GM21717 (cell line): Measurements from ENCODE around the gene HYPK.
"Not testable (repeated sequence)": the region's sequence is repeated elsewhere in the genome, so short reads cannot be mapped to it uniquely, and the experiment has no call there.

Source experiments
- ATAC-seq: cut with Tn5 transposase; IDR thresholded peaks from one replicate; pipeline ENCODE4 v1.9.1; 2021; ENCODE audit warnings: mild to moderate bottlenecking, moderate library complexity; ENCODE audit not compliant: unreplicated experiment

Gene HYPK

DNA sequence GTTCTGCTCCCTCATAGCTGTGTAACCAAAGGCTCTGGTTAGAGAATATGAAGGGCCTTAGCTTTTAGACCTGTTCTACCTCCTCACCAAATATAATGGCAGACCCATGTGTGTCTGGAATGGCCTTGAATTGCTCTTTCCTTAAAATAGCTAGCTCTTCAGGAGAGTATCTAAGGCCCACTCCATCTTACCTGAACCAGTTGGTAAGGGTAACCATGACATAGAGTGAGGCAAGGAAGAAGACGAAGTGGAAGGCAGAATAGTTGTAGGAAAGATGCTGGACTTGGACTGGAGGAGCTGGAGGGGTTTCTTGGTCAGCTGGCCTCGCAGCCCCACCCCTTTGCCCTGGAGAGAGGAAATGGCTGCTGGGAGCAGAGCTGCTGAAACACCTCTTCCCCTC lies 5.2 kb upstream of the HYPK start:
- no peak for ATAC-seq

DNA sequence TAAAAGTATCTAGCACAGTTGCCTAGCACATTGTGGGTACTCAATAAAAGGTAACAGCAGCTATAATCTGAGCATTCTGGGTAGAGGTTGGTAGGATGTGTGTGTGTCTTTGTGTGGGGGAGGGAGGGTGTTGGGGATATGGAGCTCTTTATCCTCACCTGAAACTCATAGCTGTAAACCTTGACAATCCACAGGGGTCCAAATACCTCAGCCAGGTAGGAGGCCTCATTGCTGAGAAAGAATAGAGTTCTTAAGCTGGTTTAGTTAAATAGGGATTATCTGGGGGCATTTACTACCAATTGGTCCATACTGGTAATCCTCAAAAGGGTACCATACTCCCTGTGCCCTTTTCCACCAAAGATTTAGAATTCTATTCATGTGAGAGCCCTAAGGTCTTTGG lies 4.4 kb upstream of the HYPK start:
- ATAC-seq, result no peak

DNA sequence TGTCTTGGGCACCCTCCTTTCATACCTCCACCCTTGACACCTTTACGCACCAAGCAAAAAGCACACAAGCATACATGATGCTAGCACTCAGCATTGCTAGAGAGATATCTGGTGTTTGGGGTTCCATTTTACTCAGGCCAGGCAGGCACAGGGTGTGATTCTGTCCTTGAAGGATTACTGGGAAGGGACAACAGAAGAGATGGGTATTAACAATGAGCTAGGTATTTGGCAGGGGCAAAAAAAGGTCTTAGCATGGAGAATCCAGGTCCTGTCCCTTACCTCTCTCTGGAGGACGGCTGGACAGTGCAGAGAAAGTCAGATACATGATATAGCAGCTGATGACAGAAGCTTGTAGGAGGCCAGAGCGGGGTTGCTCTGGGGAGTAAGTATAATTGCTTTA lies 3.8 kb upstream of the HYPK start:
- ATAC-seq, result no peak

DNA sequence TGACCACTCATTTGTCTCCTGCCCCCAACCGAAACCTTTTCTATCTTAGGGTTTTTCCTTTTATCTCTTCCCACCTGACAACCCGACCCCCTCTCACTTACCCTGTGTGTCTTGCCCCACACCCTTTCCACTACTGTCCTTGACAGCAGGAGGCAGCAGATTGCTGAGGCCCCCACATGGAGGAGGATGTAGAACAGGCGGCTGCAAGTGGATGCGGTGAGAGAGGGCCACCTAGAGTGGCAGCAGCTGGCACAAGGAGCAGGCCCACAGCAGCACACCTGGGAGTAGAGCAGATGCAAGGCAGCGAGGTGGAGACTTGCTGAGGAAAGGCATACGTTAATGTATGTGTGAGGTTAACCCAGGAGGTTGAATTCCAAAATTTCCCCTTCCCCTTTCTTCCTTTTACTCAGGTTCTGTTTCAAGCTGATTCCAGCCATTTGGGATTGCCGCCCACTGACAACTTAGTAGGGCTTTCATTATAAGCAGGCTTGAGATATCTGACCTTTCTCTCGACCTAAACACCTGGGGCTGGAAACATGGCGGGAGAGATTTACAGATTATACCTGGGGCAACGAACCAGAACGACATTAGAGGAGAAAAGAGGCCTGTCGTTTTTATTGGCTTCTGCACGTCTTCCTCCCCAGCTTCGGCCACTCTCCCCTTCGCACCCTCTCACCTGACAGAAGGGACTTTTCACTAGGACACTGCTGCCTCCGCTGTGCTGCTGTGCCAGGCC lies 1.0 kb upstream of the HYPK start:
- ATAC-seq, result no peak

DNA sequence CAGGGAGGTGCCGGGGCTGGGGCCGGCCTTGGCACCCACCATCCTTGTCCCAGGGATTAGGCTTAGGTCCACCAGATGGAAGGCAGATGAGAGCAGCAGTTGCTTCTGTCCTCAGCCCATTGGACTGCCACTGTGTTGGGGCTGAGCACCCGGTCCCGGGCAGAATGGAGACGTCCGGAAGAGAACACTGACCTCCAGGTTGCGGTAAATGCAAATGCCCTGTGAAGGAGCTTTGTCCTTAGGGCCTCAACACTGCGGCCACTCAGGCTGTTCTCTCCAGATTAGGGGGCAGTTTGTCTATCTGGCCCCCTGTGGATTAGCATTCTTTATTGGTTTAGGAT lies 484 bp upstream of the HYPK start, which contains the start of gene SERINC4:
Gene SERINC4, minus strand, starts transcription at position 276 of the 341 bp plus-strand sequence. Its CDS starts 234 bp downstream, at position 42.
- ATAC-seq, result no peak

DNA sequence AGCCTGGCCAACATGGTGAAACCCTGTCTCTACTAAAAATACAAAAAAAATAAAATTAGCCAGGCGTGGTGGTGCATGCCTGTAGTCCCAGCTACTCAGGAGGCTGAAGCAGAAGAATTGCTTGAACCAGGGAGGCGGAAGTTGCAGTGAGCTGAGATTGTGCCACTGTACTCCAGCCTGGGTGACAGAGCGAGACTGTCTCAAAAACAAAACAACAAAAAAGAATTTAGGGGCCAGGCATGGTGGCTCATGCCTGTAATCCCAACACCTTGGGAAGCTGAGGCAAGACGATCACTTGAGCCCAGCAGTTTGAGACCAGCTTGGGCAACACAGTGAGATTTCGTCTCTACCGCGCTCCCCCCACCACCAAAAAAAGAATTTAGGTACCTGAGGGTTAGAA lies 2.3 kb downstream of the HYPK start:
- ATAC-seq, result not testable (repeated sequence)

DNA sequence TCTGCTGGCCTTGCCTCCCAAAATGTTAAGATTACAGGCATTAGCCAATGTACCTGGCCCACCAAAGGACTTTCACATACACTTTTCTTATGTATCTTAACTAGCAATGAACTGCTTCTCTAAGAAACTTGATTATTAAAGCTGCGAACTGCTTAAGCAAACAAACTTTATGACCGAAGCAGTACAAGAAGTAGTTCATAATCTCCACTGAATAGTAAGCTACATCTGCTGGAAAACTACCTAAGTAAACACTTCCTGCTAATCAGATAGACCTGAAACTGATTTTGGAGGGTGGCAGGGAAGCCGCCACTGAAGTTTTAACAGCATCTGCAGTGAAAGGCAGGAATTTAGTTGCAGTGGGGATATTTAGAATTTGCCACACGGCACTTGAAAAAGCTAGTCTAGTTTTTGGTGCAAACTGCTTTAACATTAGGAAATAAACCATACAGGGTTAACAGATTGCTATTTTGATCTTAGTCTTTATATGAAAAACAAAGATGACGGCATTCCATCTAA lies 8.1 kb downstream of the HYPK start:
- ATAC-seq, result no peak

DNA sequence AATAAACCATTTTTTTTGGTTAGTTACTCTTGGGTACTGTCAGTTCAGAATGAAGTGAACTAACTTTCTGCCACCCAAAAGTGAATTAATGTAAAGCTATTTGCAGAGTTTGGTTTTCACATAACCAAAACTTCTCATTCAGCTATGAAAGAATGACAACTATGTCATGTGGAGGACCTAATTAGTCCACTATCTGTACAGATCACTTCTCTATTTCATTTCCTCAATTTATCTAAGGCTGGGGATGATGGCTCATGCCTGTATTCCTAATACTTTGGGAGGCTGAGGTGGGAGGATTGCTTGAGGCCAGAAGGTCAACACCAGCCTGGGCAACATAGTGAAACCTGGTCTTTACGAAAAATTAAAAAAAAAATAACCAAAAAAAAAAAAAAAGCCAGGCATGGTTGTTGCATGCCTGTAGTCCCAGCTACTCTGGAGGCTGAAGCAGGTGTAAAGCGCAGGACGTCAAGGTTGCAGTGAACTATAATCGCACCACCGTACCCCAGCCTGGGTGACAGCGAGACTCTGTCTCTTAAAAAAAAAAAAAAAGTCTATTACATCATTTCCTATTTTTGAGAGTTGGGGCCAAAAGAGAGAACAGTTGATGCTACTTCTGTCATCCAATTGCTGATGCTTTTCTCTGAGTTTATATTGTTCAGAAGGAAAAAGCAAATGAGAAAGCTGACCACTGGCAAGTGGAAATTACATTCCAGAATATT lies 8.7 kb downstream of the HYPK start:
- ATAC-seq, result no peak

DNA sequence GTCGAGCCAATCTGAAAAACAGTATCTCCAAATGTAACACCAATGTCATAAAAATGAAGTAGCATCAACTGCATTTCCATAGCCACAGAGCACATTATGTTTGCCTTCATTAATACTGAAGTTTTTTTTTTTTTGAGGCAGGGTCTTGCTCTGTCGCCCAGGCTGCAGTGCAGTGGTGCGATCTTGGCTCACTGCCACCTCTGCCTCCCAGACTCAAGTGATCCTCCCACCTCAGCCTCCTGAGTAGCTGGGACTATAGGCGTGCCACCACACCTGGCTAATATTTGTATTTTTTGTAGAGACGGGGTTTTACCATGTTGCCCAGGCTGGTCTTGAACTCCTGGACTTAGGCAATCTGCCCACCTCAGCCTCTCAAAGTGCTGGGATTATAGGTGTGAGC lies 14.7 kb downstream of the HYPK start:
- ATAC-seq, result not testable (repeated sequence)

DNA sequence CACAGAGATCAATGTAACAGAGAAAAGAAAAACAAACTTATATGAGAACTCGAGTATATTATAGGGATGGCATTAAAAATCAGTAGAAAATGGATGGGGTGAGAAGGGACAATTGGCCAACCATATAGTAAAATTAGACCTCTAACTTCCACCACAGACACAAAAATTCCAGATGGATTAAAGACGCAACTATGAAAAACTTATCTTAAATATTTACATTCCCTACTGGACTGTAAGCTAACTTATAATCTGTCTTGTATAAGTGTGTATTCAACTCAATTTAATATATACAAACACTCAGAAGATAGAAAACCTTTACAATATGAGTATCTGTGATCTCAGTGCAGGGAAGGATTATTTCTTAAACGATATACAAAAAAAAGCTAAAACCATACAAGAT lies 21.1 kb downstream of the HYPK start:
- ATAC-seq, result no peak

DNA sequence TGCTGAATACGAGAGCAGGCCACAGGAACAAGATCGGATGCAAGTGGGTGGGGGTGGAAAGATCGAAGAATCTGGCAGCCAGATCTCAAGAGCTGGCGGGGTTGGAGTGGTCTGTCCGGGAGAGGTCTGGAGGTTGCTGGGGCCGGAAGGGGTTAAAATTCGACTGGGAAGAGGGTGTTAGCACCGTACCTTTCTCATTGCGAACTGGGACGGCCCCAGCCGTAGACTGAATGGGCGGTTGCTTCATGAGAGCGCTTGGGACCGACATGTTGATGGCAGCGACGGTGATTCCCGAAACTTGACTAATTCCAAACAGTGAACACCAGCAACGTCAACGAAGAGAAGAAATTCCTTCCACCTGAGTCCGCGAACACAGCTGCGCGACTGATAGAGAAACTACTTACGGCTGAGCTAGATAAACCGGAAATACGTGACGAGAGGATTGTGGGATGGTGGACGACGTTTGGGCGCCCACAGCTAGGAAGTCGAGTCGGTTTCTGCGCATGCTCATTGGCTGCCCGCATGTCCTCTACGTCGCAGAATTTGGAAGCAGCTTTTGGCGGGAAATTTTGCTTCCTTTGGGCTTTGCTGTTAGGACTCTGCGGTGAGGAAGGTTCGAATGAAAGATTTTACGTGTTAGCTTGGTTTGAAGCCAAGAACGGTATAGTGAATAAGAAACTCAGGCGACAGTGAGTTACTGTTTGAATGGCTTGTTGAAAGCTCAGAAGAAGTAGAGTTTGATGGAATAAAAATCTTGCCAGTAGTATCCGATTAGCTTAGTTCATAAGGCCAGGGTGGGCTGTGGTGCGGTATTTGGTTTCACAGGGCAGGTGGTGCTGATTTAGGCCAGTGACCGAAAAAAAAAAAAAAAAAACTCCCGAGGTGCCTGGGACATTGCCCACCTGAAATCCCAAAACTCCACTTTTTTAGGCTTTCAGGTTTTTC lies 24.2 kb downstream of the HYPK start, which contains the start of gene MFAP1:
Gene MFAP1, minus strand, starts transcription at position 389 of the 945 bp plus-strand sequence. Its CDS starts 121 bp downstream, at position 268.
- peak; percentile 63 for ATAC-seq

DNA sequence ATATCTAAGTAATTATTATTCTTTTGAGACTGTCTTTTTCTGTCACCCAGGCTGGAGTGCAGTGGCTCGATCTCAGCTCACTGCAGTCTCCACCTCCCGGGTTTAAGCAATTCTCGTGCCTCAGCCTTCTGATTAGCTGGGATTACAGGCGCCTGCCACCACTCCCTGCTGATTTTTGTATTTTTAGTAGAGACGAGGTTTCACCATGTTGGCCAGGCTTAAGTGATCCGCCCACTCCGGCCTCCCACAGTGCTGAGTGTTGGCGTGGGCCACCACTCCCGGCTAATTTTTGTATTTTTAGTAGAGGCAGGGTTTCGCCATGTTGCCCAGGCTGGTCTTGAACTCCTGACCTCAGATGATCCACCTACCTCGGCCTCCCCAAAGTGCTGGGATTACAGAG lies 24.9 kb downstream of the HYPK start:
- ATAC-seq, result not testable (repeated sequence)

DNA sequence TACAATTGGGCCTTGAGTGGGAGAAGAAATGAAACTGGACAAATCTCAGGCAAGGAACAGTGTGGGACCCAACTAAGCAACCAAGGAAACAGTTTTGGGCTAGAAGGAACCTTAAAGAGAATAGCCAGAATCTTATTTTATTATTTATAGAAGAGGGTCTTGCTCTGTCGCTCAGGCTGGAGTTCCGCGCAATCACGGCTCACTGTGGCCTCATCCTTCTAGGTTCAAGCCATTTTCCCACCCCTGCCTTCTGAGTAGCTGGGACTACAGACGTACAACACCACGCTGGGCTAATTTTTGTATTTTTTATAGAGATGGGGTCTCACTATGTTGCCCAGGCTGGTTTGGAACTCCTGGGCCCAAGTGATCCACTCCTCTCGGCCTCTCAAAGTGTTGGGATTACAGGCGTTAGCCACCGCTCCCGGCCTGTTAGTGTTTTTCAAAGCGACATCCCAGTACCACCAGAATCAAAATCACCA lies 25.7 kb downstream of the HYPK start:
- ATAC-seq, result no peak

DNA sequence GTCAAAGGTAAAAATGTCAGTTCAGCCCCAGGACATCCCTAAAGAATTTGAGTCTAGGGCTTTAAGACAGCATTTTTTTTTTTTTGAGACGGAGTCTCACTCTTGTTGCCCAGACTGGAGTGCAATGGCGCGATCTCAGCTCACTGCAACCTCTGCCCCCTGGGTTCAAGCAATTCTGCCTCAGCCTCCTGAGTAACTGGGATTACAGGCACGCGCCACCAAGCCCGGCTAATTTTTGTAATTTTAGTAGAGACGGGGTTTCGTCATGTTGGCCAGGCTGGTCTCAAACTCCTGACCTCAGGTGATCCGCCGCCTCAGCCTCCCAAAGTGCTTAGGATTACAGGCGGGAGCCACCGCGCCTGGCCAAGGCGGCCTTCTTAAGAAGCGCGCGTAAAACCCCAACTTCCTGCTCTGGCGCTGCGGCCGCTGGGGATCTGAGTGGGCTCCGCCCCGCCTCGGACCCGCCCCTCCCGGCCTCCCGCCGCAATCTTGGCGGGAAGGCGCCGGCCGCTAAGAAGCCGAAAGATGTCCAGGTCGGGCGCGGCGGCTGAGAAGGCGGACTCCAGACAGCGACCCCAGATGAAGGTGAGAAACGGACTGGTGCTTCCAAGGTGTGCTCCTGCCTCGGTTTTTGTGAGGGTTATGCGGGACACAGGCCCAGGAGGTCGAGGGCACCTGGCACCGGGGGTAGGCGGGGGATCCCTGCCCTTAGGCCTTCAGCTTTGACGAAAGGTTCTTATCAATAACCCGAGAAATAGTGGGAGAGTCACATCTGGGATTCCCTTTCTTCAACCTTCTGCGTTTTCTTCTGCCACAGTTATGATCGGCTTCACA lies 26.3 kb downstream of the HYPK start, which contains the start of gene WDR76:
Gene WDR76, plus strand, starts transcription at position 495 of the 834 bp plus-strand sequence. Its CDS starts 31 bp downstream, at position 526.
- peak; percentile 55 for ATAC-seq

DNA sequence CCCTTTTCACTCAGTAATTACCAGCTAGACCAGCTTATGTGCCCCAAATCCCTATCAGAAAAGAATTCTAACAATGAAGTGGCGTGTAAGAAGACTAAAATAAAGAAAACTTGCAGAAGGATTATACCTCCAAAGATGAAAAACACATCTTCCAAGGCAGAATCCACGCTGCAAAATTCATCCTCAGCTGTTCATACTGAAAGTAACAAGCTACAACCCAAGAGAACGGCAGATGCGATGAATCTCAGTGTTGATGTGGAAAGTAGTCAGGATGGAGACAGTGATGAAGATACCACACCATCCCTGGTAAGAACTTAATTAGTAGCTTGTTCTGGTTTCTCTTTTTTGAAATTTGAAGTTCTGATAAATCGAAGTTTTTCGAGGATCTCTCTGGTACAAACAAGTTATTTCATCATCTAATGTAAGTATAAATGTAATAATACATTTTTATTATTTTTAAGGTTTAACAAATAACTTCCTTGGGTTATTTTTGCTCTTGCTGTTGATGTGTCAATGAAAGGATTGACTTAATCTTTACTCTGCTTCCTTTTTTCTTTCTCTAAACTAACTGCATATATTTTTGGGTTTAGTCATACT lies 27.8 kb downstream of the HYPK start:
- no peak for ATAC-seq

DNA sequence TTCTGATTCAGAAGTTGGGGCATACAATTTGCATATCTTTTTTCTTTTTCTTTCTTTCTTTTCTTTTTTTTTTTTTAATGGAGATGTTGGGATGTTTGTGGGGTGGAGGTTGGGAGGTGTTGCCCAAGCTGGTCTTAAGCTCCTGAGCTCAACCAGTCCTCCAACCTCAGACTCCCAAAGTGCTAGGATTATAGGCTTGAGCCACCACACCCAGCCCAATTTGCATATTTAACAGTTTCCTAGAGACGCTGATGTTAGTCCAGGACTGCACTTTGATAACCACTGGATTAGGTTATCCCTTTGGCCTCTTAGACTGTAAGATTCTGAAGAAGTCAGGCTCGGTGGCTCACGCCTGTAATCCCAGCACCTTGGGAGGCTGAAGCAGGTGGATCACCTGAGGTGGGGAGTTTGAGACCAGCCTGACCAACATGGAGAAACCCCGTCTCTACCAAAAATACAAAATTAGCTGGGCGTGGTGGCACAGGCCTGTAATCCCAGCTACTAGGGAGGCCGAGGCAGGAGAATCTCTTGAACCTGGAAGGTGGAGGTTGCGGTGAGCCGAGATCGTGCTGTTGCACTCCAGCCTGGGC lies 29.6 kb downstream of the HYPK start:
- not testable (repeated sequence) for ATAC-seq

DNA sequence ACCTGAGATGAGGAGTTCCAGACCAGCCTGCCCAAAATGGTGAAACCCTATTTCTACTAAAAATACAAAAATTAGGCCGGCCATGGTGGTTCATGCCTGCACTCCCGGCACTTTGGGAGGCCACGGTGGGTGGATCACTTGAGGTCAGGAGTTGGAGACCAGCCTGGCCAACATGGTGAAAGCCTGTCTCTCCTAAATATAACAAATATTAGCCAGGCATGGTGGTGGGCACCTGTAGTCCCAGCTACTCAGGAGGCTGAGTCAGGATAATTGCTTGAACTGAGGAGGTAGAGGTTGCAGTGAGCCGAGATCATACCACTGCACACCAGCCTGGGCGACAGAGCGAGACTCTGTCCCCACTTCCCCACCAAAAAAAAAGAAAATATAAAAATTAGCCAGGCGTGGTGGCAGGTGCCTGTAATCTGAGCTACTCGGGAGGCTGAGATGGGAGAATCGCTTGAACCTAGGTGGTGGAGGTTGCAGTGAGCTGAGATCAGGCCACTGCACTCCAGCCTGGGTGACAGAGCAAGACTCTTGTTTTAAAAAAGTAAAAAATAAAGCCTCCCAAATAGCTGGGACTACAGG lies 30.4 kb downstream of the HYPK start:
- ATAC-seq, result not testable (repeated sequence)

DNA sequence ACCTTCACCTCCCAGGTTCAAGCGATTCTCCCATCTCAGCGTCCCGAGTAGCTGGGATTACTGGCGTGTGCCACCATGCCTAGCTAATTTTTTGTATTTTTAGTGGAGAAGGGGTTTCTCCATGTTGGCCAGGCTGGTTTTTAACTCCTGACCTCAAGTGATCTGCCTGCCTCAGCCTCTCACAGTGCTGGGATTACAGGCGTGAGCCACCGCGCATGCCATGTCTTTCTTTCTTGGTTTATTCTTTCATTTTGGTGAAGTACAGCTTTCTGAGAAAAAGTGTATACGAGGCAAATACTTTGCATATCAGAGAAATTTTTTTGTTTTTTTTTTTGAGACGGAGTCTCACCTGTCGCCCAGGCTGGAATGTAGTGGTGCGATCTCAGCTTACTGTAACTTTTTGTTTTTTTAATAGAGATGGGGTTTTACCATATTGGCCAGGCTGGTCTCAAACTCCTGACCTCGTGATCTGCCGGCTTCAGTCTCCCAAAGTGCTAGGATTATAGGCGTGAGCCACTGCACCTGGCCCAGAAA lies 31.2 kb downstream of the HYPK start:
- not testable (repeated sequence) for ATAC-seq
